Epithelial cell of umbilical artery (primary cell): Measurements from ENCODE around the gene AKR1C3. TPM values are rescaled to one million over a fixed set of nuclear protein-coding genes. Genes with fewer than 3 reads are reported as not detected.

ENCODE experiments used
- total RNA-seq: library from RNA; depleted of rRNA; stranded (reverse); fragments of >200 nt; gene quantifications from 2 replicates; pipeline ENCODE4 v1.2.3, GENCODE V29; 2014

The AKR1C3 gene
- total RNA-seq, result 27.1 and 47.7 TPM in 2 replicates

DNA sequence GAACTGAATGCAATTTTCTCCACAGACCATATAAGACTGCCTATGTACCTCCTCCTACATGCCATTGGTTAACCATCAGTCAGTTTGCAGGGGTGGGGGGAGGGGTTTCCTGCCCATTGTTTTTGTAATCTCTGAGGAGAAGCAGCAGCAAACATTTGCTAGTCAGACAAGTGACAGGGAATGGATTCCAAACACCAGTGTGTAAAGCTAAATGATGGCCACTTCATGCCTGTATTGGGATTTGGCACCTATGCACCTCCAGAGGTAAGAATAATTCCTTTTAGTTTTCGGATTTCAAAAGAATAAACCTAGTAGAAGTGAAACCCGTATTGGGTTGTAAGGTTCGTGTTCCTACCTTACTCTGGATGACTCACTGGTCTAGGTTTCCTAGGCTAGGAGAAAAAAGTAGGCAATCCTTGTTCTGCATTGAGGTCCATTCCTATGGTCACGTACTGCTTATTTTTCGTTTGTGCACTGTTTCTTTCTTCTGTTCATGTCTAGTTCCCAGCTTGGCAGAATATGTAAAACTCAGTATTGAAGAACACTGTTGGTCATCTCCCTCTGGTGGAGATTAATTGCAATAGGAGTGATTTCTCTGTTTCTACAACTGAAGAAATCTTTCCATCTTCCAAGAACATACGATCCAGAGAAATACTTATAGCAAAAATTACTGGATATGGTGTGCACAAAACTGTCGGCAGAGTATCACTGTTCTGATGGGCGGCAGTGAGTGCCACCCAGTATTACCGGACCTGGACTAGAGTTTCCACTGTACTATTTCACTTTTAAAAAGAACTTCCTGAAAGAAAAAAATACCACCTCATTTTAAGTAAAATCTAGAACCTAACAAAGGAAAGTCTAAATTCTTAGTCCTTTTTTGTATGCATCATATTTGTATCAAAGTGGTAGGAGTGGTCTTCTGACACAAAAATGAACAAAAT, at the start of gene AKR1C3:
Gene AKR1C3, plus strand, starts transcription at position 150 of the 941 bp plus-strand sequence. Its CDS starts 31 bp downstream, at position 181.

Other genes with a start within 250 kb of the AKR1C3 start
- gene AKR1C1, start 131.0 kb upstream of the AKR1C3 start, total RNA-seq, result 1.6 and 3.2 TPM in 2 replicates
- gene AKR1C2, start 90.6 kb upstream of the AKR1C3 start, total RNA-seq, result 0.32 and 0.61 TPM in 2 replicates
- gene AKR1C8, start 90.7 kb downstream of the AKR1C3 start, total RNA-seq, result under 0.01 TPM in 1 of 2 replicates, not detected in the other
- gene AKR1C4, start 102.4 kb downstream of the AKR1C3 start, total RNA-seq, result not detected in 2 replicates